ENCODE results near the gene PTDSS2. TPM values are rescaled to one million over a fixed set of nuclear protein-coding genes. Genes with fewer than 3 reads are reported as not detected.
A peak's percentile ranks its signal among the peaks of the same experiment; 100 is the strongest.
"Not testable (repeated sequence)": the region's sequence is repeated elsewhere in the genome, so short reads cannot be mapped to it uniquely, and the experiment has no call there.

Gene PTDSS2
- polyA plus RNA-seq (2012; ENCODE audit: insufficient read depth, insufficient read length, low read depth), result 22.9 TPM

- Histone ChIP-seq H3K4me1 (no peaks in the 10 kb centered on the region), H3K36me3 (peaks cover 18% of the 10 kb centered on the region), H3K4me3 (ENCODE audit: low read depth, low read length) (peak within 1 kb of the TSS; percentile 65), H3K9me3 (no peaks in the 10 kb centered on the region), H3K27me3 (no peaks in the 10 kb centered on the region)
- no peak for TF ChIP-seq CTCF (IDR thresholded peaks at IDR 0.05; ENCODE audit: low read depth, low read length)
- DNase-seq, result peak; percentile 91
Measured at GRCh38 chr11:449889-450808, at the start of gene PTDSS2. TSS of gene PTDSS2 (plus strand) at chr11:450279. CDS start at chr11:450456, 177 bp downstream.

- not testable (repeated sequence) for H3K4me3 ChIP-seq (ENCODE audit: low read depth, low read length)
Measured at GRCh38 chr11:401196-401595, 48.9 kb upstream of the PTDSS2 start.

GRCh38 chr11:403021-403760 lies 46.9 kb upstream of the PTDSS2 start:
- no peaks in the 10 kb centered on the region for H3K27me3 ChIP-seq
- no peak overlapping the region for H3K4me3 ChIP-seq (ENCODE audit: low read depth, low read length)
- no peak for TF ChIP-seq CTCF (IDR thresholded peaks at IDR 0.05; ENCODE audit: low read depth, low read length)
- no peaks in the 10 kb centered on the region for H3K4me1 ChIP-seq
- H3K9me3 ChIP-seq, result no peaks in the 10 kb centered on the region
- no peak for DNase-seq
- no peaks in the 10 kb centered on the region for H3K36me3 ChIP-seq

More at GRCh38 chr11:401196-401595, 48.9 kb upstream of the PTDSS2 start:
- not testable (repeated sequence) for H3K9me3 ChIP-seq, DNase-seq, H3K4me1 ChIP-seq, H3K36me3 ChIP-seq, H3K27me3 ChIP-seq

- Histone ChIP-seq H3K4me1 (no peaks in the 10 kb centered on the region), H3K4me3 (ENCODE audit: low read depth, low read length) (no peak overlapping the region), H3K36me3 (no peaks in the 10 kb centered on the region), H3K9me3 (no peaks in the 10 kb centered on the region), H3K27me3 (no peaks in the 10 kb centered on the region)
- no peak for DNase-seq
- no peak for TF ChIP-seq CTCF (IDR thresholded peaks at IDR 0.05; ENCODE audit: low read depth, low read length)
Measured at GRCh38 chr11:403761-404431, 46.2 kb upstream of the PTDSS2 start.

GRCh38 chr11:404551-405264 lies 45.4 kb upstream of the PTDSS2 start:
- Histone ChIP-seq H3K36me3 (no peaks in the 10 kb centered on the region), H3K4me1 (no peaks in the 10 kb centered on the region), H3K9me3 (no peaks in the 10 kb centered on the region), H3K4me3 (ENCODE audit: low read depth, low read length) (no peak overlapping the region), H3K27me3 (no peaks in the 10 kb centered on the region)
- TF ChIP-seq CTCF (IDR thresholded peaks at IDR 0.05; ENCODE audit: low read depth, low read length), result no peak
- DNase-seq, result no peak
